ENCODE data around the gene EPN1.
"Not testable (repeated sequence)": the region's sequence is repeated elsewhere in the genome, so short reads cannot be mapped to it uniquely, and the experiment has no call there.

EPN1 gene

DNA sequence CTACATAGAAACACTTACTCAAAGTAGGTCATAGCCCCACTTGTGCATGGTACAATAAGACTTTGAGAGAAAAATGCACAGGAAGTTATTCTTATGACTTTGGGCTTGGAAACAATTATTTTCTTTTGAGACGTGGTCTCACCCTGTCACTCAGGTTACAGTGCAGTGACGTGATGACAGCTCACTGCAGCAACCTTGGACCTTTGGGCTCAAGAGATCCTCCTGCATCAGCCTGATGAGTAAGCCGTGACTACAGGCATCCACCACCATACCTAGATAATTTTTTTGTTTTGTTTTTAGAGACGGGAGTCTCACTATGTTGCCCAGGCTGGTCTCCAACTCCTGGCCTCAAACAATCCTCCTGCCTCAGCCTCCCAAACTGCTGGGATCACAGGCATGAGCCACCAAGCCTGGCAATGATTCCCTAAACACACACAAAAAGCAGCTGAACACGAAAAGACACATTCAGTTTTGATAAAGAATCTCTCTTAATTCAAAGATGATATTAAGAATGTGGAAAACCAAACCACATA lies 45.3 kb downstream of the EPN1 start:
- no peak for DNase-seq (ENCODE audit: low spot score)

DNA sequence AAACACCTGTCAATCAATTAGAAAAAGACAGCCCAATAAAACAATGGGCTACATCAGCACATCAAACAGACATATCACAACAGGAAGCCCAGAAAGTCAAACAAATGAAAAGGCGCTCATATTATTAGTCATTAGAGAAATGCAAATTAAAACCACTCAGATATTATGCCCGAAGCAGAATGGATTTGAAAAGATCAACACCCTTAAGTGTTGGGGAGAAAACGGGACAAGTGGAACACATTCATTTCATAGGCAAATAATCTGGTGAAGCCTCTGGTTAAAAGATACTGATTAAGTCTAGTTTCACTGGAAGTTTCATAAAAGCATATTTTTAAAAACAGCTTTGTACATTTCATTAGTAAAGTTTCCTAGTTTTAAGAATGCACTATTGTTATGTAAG lies 45.8 kb downstream of the EPN1 start:
- no peak for DNase-seq (ENCODE audit: low spot score)

DNA sequence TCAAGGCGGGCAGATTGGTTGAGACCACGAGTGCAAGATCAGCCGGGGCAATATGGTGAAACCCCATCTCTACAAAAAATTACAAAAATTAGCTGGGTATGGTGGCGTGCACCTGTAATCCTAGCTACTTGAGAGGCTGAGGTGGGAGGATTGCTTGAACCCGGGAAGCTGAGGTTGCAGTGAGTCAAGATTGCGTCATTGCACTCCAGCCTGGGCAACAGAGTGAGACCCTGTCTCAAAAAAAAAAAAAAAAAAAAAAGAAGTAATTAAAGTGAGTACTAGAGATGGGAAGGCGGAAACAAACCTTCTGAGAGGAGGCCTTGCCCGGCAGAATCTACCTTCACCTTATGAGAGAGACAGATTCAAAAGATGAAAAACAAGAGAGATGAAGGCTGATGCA lies 48.5 kb downstream of the EPN1 start:
- DNase-seq (ENCODE audit: low spot score): no peak

DNA sequence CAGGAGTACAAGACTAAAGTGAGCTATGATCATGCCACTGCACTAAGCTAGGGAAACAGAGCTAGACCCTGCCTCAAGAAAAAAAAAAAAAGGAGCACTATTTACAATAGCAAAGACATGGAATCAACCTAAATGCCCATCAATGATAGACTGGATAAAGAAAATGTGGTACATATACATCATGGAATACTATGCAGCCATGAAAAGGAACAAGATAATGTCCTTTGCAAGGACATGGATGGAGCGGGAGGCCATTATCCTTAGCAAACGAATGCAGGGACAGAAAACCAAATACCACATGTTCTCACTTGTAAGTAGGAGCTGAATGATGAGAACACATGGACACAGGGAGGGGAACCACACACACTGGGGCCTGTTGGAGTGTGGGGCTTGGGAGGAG lies 55.4 kb downstream of the EPN1 start:
- DNase-seq (ENCODE audit: low spot score): not testable (repeated sequence)

DNA sequence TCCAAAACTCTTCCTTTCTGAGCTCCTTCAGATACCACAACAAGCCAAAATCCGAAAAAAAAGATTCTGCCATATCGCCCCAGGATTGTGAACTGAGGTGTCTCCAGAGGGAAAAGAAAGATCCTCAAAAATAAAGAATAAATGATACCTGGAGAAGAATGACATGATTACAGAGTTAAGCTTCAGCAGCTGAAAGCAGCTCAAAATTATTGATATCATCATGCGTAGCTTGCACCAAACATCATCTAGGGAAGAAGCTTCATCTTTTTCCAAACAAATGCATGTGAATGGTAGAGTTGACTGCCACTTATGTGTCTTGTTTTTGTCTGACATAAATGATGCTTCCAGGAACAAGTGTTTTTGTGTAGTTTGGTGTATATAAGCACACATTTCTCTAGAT lies 63.3 kb downstream of the EPN1 start, which contains the start of gene NLRP9:
Gene NLRP9, minus strand, starts transcription at position 101 of the 400 bp plus-strand sequence. Its CDS starts 28 bp downstream, at position 73.
- no peak for DNase-seq (ENCODE audit: low spot score)

DNA sequence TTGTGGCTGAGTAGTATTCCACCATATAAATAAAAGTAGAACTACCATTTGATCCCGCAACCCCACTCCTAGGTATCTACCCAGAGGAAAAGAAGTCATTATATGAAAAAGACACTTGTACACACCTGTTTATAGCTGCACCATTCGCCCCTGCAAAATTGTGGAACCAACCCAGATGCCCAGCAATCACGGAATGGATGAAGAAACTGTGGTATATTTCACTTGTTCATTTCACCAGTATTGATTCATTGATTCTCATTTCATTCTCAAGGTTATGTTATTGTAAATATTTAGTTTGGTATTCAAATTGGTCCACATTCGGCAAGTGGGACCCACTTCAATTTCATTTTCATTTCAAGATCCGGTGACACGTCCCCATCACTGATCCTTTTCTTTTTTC lies 75.7 kb downstream of the EPN1 start:
- no peak for DNase-seq (ENCODE audit: low spot score)

DNA sequence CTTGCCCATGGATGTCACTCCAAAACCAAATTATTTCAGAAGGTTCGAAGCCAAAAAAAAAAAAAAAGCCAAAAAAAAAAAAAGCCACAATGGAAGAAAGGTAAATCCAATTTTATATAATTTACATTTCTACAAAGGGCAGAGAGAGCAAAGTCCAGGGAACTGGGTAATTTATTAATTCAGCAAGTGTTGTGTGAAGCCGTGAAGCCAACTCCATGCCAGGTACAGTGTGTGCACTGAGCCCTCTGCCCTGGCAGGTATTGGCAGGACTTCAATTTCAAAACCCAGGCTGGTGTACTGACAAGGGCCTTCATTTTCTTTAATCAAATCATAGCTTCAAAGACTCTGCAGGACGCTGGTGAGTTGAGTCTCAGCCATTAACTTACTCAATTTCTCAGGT lies 78.4 kb downstream of the EPN1 start:
- no peak for DNase-seq (ENCODE audit: low spot score)

DNA sequence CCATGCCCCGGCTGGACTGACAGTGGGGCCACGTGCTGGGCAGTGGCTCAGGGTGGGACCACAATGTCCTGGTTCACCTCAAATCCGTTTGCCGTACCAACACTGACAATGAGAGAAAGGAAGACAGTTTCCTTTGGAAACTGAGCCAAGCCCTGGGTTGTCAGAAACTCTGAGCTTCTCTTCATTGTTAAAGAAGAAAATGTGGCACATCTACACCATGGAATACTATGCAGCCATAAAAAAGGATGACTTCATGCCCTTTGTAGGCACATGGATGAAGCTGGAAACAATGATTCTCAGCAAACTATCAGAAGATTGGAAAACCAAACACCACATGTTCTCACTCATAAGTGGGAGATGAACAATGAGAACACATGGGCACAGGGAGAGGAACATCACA lies 81.8 kb downstream of the EPN1 start:
- DNase-seq (ENCODE audit: low spot score): not testable (repeated sequence)

DNA sequence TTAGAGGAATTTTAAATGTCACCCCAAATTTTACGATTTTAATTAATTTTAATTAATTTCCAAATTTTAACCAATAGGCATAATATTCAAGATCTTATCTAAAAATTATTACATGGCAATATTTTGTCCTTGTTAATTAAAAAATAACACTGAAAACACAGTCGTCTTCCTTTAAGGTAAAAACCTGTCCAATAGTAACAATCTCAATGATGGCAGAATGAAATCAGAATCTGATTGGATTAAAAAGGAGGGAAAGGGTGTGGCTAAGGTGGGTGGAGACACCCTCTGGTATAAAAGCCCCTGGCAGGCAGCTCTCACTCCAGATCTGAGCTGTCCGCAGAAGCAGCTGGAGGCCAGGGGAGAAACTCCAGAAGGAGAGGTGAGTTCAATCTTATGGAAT lies 83.8 kb downstream of the EPN1 start, which contains the start of gene RFPL4A:
Gene RFPL4A, plus strand, starts transcription at position 301 of the 400 bp plus-strand sequence. CDS start 2,704 bp downstream, outside the sequence.
- not testable (repeated sequence) for DNase-seq (ENCODE audit: low spot score)
